Mesenteric fat pad (tissue), 1 donor: Measurements from ENCODE around the gene ATXN7. TPM values are rescaled to one million over a fixed set of nuclear protein-coding genes. Genes with fewer than 3 reads are reported as not detected.

Experiments
- DNase-seq: peaks from one replicate; pipeline ENCODE4 v3.0.0-alpha.2; 2020; ENCODE audit warnings: low spot score
- total RNA-seq: library from RNA; stranded (reverse); fragmentation: NEBNext Ultra II Directional; extraction: Animal tissue kit (Norgen Biotek cat#: 25700); gene quantifications from one replicate; pipeline ENCODE4 v1.2.1, GENCODE V29; 2021
- donor health status: DM: yes; HTN: yes; CAD: no.

ATXN7 gene
- total RNA-seq, 1 donor from 2014 or later = 42.3 TPM

GRCh38 chr3:63900459-63900858 lies 36.8 kb downstream of the ATXN7 start:
- no peak for DNase-seq

GRCh38 chr3:63905731-63906620 lies 42.3 kb downstream of the ATXN7 start:
- no peak for DNase-seq

GRCh38 chr3:63908081-63908736 lies 44.5 kb downstream of the ATXN7 start:
- DNase-seq = no peak

- DNase-seq = no peak
These were observed 45.1 kb downstream of the ATXN7 start for GRCh38 chr3:63908776-63909175.

- DNase-seq = no peak
These were observed 45.8 kb downstream of the ATXN7 start for GRCh38 chr3:63909431-63909830.

- no peak for DNase-seq
These were observed 46.3 kb downstream of the ATXN7 start for GRCh38 chr3:63910001-63910400.

GRCh38 chr3:63910891-63911290 lies 47.2 kb downstream of the ATXN7 start:
- DNase-seq = no peak

- DNase-seq = no peak
These were observed 47.8 kb downstream of the ATXN7 start for GRCh38 chr3:63911509-63911872.

GRCh38 chr3:63911873-63912767 lies 48.5 kb downstream of the ATXN7 start, which contains the start of gene SCAANT1:
Gene SCAANT1, minus strand, starts transcription at chr3:63912383.
- DNase-seq = peak; percentile 96

- no peak for DNase-seq
These were observed 49.3 kb downstream of the ATXN7 start for GRCh38 chr3:63912768-63913588.

GRCh38 chr3:63914312-63914711 lies 50.6 kb downstream of the ATXN7 start:
- DNase-seq = no peak

- DNase-seq = no peak
These were observed 54.7 kb downstream of the ATXN7 start for GRCh38 chr3:63918321-63918720.

- no peak for DNase-seq
These were observed 56.3 kb downstream of the ATXN7 start for GRCh38 chr3:63920001-63920400.

GRCh38 chr3:63921741-63922482 lies 58.2 kb downstream of the ATXN7 start:
- DNase-seq = no peak

- no peak for DNase-seq
These were observed 59.0 kb downstream of the ATXN7 start for GRCh38 chr3:63922491-63923199.

- DNase-seq = no peak
These were observed 62.6 kb downstream of the ATXN7 start for GRCh38 chr3:63926309-63926708.

GRCh38 chr3:63927422-63928280 lies 64.0 kb downstream of the ATXN7 start:
- DNase-seq = no peak

- DNase-seq = no peak
These were observed 67.6 kb downstream of the ATXN7 start for GRCh38 chr3:63931290-63931689.
